SH-SY5Y (cell line): ENCODE results near the gene TARS2.

Experiments
- GATA2 ChIP-seq: IDR thresholded peaks from 2 replicates; pipeline ENCODE4 v1.6.1; 2011; ENCODE audit warnings: mild to moderate bottlenecking, low read depth, low read length
- GATA3 ChIP-seq: IDR thresholded peaks from 2 replicates; pipeline ENCODE4 v1.6.1; 2011; ENCODE audit warnings: low read depth, mild to moderate bottlenecking, low read length, moderate library complexity

Gene TARS2

DNA sequence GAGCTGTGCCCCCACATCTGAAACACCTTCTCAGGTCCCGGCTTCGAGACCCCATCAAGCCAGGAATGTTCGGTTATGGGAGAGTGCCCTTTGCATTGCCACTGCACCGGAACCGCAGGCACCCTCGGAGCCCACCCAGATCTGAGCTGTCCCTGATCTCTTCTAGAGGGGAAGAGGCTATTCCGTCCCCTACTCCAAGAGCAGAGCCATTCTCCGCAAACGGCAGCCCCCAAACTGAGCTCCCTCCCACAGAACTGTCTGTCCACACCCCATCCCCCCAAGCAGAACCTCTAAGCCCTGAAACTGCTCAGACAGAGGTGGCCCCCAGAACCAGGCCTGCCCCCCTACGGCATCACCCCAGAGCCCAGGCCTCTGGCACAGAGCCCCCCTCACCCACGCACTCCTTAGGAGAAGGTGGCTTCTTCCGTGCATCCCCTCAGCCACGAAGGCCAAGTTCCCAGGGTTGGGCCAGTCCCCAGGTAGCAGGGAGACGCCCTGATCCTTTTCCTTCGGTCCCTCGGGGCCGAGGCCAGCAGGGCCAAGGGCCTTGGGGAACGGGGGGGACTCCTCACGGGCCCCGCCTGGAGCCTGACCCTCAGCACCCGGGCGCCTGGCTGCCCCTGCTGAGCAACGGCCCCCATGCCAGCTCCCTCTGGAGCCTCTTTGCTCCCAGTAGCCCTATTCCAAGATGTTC is 66.3 kb downstream of the TARS2 start:
- TF ChIP-seq GATA2: no peak
- TF ChIP-seq GATA3: no peak

GRCh38 chr1:150554086-150554452 is 66.8 kb downstream of the TARS2 start:
- TF ChIP-seq GATA3: no peak
- no peak for TF ChIP-seq GATA2

GRCh38 chr1:150555198-150555970 is 68.2 kb downstream of the TARS2 start:
- TF ChIP-seq GATA2 (no peak), GATA3 (no peak)

GRCh38 chr1:150555971-150556865 is 69.0 kb downstream of the TARS2 start:
- TF ChIP-seq GATA3: no peak
- TF ChIP-seq GATA2: no peak

GRCh38 chr1:150557065-150557600 is 69.9 kb downstream of the TARS2 start:
- TF ChIP-seq GATA3: no peak
- TF ChIP-seq GATA2: no peak
